Esophagus (tissue), 2 donors: ENCODE results near the gene UBR3. TPM values are rescaled to one million over a fixed set of nuclear protein-coding genes. Genes with fewer than 3 reads are reported as not detected.

Experiments
- H3K27ac ChIP-seq, 2 donors: one replicate each; pipeline ENCODE4 v1.5.1; 2013; ENCODE audit warnings: low read depth in 2 of 2, mild to moderate bottlenecking in 2 of 2, inconsistent platforms in 1 of 2, low read length in 1 of 2, moderate library complexity in 1 of 2
- H3K27me3 ChIP-seq, 2 donors: one replicate each; pipeline ENCODE4 v1.6.1; 2013; ENCODE audit warnings: low read length in 2 of 2, control low read depth in 1 of 2, mild to moderate bottlenecking in 1 of 2; ENCODE audit not compliant: insufficient read depth in 2 of 2, control insufficient read depth in 1 of 2
- H3K36me3 ChIP-seq, 2 donors: one replicate each; pipeline ENCODE4 v1.6.1; 2013; ENCODE audit warnings: low read length in 1 of 2; ENCODE audit not compliant: control insufficient read depth in 2 of 2, insufficient read depth in 2 of 2
- H3K4me1 ChIP-seq, 2 donors: one replicate each; pipeline ENCODE4 v1.6.1; 2013; ENCODE audit warnings: low read length in 1 of 2; ENCODE audit not compliant: control insufficient read depth in 2 of 2, insufficient read depth in 2 of 2
- H3K4me3 ChIP-seq, 2 donors: one replicate each; pipeline ENCODE4 v1.5.1; 2013; ENCODE audit warnings: low read length in 2 of 2, mild to moderate bottlenecking in 2 of 2, low read depth in 1 of 2, moderate library complexity in 1 of 2
- H3K9me3 ChIP-seq, 2 donors: one replicate each; pipeline ENCODE4 v1.6.1; 2013; ENCODE audit warnings: mild to moderate bottlenecking in 2 of 2, low read depth in 1 of 2, low read length in 1 of 2, moderate library complexity in 1 of 2; ENCODE audit not compliant: control insufficient read depth in 2 of 2, insufficient read depth in 1 of 2
- WGBS, 2 donors: extraction: QIAGEN DNeasy Blood & Tissue Kit; methylation state at CpG; one replicate each; pipeline ENCODE4 v1.1.7; 2013; 5-methylcytosine and 5-hydroxymethylcytosine counted together
- polyA plus RNA-seq, 2 donors: library from polyadenylated mRNA; stranded (reverse); fragments of 200-250 nt; gene quantifications; one replicate each; pipeline ENCODE4 v1.2.3, GENCODE V29; 2013
- donor health status: healthy with polysubstance abuse.
- donor health status: Bipolar disorder and iron deficiency.

The UBR3 gene
- polyA plus RNA-seq, 2 donors: 9.8 TPM

DNA sequence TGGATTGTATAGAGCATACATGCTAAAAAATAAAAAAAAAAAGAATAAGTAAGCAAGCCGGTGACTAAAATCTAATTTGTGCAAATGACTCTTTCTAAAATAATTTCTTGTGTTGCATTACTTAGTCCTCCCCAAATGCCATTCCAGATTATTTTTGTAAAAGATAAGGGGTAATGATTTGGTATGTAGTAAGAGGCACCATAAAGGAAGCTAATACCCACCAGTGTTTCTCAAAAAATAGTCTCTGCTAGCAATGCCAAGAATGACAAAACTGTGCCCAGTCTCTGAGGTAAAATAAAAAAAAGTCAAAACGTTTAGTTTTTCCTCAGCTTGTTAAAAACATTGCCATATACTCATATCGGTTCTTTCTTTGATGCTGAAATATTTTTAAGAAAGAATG, 5.2 kb upstream of the UBR3 start:
- no peaks in the 10 kb centered on the region for H3K27me3 ChIP-seq
- WGBS, 2 donors: 58 to 59% methylated on average over 3 of the region's 3 CpGs
- peaks cover 0 to 3% of the 10 kb centered on the region in 2 donors for H3K4me1 ChIP-seq

DNA sequence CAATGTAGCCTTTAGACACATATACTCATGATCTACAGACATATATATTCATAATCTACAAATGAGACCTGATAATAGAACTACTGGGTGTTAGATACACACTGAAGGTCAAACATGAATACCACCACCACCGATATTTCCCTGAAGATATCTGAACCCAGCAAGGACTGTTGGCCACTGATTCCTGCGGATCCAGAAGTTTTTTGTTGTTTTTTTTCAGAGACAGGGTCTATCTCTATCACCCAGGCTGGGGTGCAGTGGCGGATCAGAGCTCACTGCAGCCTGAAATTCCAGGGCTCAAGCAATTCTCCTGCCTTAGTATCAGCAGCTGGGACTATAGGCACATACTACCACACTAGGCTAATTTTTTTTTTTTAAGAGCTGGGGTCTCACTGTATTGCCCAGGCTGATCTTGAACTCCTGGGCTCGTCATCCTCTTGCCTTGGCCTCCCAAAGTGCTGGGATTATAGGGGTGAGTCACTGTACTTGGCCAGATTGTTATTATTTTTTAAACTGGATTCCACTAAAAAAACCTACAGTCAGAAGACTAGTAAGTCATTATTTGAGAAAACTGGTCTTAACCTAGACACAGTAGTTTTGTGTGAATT, 4.4 kb upstream of the UBR3 start:
- no peak overlapping the region for H3K27ac ChIP-seq
- peaks cover 0 to 3% of the 10 kb centered on the region in 2 donors for H3K4me1 ChIP-seq
- no peaks in the 10 kb centered on the region for H3K9me3 ChIP-seq
- 84 to 91% methylated on average over 4 of the region's 4 CpGs for WGBS, 2 donors
- H3K27me3 ChIP-seq: no peaks in the 10 kb centered on the region
- no peaks in the 10 kb centered on the region for H3K36me3 ChIP-seq
- no peak overlapping the region for H3K4me3 ChIP-seq

More for the DNA sequence above, 5.2 kb upstream of the UBR3 start:
- Histone ChIP-seq H3K27ac (no peak overlapping the region), H3K36me3 (no peaks in the 10 kb centered on the region), H3K9me3 (no peaks in the 10 kb centered on the region), H3K4me3 (no peak overlapping the region)

DNA sequence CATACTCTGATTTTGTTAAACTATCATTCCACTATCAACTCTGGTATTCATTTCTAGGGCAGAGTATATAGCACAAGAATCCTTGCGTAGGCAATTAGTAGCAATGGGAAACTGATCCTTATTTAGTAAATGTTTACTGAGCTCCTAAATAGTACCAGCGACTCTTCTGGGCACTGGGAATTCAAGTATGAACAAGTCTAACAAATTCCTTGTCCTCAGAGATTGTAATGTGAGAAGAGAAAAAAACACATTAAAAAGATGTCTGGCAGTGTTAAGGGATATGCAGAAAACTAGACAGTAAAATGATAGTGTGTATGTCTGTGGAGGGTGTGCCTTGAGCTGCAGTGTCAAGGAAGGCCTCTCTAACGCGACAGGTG, 3.3 kb upstream of the UBR3 start:
- WGBS, 2 donors: 13 to 15% methylated on average over 4 of the region's 4 CpGs
- Histone ChIP-seq H3K36me3 (no peaks in the 10 kb centered on the region), H3K4me1 (peaks cover 0 to 3% of the 10 kb centered on the region in 2 donors), H3K27me3 (no peaks in the 10 kb centered on the region), H3K4me3 (peak overlapping the region; percentile 89 to 95), H3K27ac (peak overlapping the region; percentile 36 to 92), H3K9me3 (no peaks in the 10 kb centered on the region)

DNA sequence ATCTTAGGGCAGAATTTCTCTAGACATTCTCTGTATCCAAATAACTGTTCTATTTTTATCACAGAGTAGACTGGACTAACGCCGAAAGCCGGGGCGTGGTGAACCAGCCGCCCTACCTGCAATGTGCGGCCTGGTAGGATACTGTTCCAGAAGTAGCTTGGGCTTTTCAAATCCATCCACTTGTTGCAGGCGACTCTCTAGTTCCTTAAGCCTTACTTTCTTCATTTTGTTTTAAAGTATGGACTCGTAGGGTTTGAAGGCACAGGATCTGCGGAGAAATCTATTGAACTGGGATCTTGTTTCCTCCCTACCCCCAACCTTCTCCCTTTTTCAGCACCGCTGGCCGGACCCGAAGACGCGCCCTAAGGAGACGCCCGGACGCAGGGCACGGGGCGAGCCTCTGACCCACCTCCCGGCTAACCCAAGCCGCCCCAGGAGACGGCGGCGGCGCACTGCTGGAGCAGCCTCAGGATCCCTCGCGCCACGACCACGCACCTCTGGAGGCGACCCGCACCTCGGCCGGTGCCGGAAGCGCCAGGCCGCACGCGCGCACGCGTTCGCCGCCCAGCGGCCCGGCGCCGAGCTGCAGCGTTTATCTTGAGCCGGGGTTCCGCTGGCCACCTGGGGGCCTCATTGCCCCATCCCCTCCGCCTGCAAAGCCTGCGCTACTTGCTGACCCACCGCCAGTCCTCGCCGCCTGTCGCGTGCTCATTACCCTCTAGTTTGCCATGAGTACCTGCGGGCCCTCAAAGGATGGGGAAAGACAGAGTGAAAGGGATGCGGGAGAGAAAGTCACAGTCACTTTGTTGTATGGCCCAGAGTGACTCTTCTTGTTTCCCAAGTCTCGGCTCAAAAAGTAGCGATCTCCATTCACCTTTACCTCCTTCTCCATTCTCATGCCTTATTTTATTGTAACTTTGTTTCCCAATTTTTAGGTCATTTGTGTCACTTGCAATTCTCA, 2.6 kb upstream of the UBR3 start, which contains the start of gene METTL5:
METTL5 (minus strand) TSS at position 533 of the 961 bp plus-strand sequence; CDS start at position 225, 308 bp downstream.
- no peaks in the 10 kb centered on the region for H3K9me3 ChIP-seq
- 1 to 2% methylated on average over 54 to 61 of the region's 61 CpGs for WGBS, 2 donors
- H3K27me3 ChIP-seq: no peaks in the 10 kb centered on the region
- H3K4me1 ChIP-seq: peaks cover 0 to 3% of the 10 kb centered on the region in 2 donors
- H3K36me3 ChIP-seq: no peaks in the 10 kb centered on the region
- peak within 1 kb of the TSS; percentile 89 to 95 for H3K4me3 ChIP-seq
- peak within 1 kb of the TSS; percentile 36 to 92 for H3K27ac ChIP-seq

DNA sequence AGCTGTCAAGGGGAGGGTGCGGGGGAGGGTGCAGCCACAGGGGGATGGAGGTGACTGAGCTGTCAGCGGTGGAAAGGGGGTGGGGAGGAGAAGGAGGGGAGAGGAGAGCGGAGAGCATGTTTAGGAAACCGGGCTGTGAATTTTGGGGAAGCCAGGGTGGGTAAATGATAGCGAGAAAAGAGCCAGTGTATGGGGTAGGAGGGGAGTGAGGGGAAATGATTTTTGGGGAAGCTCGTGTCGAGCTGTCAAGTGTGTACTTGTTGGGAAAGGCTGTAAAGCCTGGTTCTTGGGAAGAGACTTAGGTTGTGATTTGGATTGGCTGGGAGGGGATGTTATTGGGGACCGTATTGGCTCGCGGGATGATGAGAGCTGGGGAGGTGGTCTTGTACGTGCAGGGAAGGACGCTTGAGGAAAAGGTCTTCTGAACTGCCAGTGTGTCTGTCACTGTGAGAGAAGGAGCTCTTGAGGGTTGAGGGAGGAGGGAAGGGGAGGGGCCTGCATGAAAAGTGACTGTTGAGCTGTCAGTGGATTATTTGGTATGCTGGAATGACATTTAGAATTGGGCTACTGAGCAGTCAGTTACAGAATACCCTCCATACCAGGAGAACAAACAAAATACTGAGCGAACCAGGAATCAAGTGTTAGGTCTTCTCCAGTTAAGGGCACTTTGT, 1.0 kb downstream of the UBR3 start:
- Histone ChIP-seq H3K27me3 (no peaks in the 10 kb centered on the region), H3K27ac (peak overlapping the region; percentile 79 to 88), H3K9me3 (no peaks in the 10 kb centered on the region), H3K4me3 (peak overlapping the region; percentile 84 to 97), H3K4me1 (peaks cover 0 to 3% of the 10 kb centered on the region in 2 donors), H3K36me3 (no peaks in the 10 kb centered on the region)
- WGBS, 2 donors: 1% methylated on average over 13 of the region's 13 CpGs

DNA sequence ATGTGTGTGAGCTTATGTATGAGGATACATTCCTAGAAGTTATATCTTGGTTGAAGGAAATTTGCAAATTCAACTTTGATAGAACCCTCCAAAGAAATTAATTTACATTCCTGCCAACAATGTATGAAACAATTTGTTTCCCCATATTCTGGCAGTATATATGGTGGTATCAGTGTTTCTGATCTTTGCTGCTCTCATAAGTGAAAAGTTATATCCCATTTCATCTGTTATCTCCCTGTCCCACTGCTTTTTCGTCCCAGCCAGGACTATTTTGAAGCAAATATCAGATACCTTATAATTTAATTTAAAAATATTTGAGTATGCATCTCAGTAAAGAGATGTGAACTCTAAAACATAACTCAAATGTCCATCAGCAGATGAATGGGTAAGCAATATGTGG, 7.1 kb downstream of the UBR3 start:
- 79 to 91% methylated on average over 1 of the region's 1 CpG for WGBS, 2 donors
- Histone ChIP-seq H3K36me3 (no peaks in the 10 kb centered on the region), H3K4me3 (no peak overlapping the region), H3K4me1 (no peaks in the 10 kb centered on the region), H3K27me3 (no peaks in the 10 kb centered on the region), H3K27ac (no peak overlapping the region), H3K9me3 (no peaks in the 10 kb centered on the region)

DNA sequence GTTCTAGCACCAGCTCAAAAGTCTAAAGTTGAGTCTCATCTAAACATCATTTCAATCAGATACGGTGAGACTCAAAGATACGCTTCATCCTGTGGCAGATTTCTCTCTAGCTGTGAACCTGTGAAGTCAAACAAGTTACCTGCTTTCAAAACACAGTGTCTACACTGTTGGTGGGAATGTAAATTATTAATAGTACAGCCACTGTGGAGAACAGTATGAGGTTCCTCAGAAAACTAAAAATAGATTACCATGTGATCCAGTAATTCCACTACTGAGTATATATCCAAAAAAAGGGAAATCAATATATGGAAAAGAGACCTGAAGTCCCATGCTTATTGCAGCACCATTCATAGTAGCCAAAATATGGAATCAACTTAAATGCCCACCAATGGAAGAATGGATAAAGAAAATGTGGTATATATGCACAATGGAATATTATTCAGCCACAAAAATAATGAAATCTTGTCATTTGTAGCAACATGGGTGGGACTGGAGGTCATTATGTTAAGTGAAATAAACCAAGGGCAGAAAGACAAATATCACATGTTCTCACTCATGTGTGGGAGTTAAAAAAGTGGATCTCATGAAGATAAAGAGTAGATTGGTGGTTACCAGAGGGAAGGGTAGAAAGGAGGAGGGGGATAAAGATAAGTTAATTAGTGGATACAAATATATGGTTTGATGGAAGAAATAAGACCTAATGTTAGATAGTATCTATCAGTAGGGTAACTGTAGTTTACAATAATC, 11.7 kb downstream of the UBR3 start:
- H3K27me3 ChIP-seq: no peaks in the 10 kb centered on the region
- no peak overlapping the region for H3K4me3 ChIP-seq
- H3K9me3 ChIP-seq: no peaks in the 10 kb centered on the region
- H3K36me3 ChIP-seq: no peaks in the 10 kb centered on the region
- H3K4me1 ChIP-seq: peaks cover 5 to 6% of the 10 kb centered on the region in 2 donors
- H3K27ac ChIP-seq: no peak overlapping the region
- WGBS, 2 donors: 83 to 94% methylated on average over 2 of the region's 2 CpGs

DNA sequence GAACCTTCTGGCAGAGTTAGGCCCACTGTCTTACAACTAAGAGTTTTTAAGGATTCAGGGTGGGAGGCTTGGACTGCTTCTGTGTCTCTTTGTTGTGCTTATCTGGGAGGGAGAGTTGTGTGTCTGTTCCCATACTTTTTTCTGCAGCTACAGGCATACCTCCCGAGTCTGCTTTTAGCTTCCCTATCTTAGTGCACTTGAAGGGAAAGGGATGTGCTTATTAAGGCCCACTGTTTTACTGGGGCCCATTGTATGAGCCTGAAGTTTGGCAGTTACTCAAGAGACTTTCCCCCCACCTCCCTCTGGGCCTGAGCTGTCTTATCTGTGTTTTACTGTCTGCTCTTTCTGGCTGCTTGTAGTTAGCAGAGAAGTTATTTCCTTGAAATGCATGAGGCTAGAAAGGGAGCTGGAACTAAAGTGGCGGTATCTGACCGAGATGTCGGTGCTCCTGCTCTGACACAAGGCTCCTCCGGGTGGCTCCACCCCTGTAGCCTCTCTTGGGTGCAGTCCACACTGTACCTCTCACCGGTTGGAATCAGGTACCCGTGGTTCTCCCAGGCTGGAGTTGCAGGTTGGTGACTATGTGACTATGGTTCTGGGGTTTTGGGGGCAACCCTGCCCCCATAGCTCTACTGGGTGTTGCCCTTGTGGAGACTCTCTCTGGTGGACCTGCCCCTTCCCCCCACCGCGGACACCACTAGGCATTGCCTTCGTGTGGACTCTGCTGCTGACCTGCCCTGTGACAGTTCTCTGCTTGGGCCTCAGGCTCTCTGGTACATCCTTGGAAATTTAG, 12.9 kb downstream of the UBR3 start:
- Histone ChIP-seq H3K4me1 (peaks cover 5 to 6% of the 10 kb centered on the region in 2 donors), H3K27ac (no peak overlapping the region), H3K36me3 (no peaks in the 10 kb centered on the region), H3K27me3 (no peaks in the 10 kb centered on the region), H3K9me3 (no peaks in the 10 kb centered on the region), H3K4me3 (no peak overlapping the region)
- WGBS, 2 donors: 71 to 85% methylated on average over 10 of the region's 10 CpGs
